HG03045 (cell line): ENCODE measurements around the gene RDM1.
"Not testable (repeated sequence)": the region's sequence is repeated elsewhere in the genome, so short reads cannot be mapped to it uniquely, and the experiment has no call there.

Source experiments
- ATAC-seq: cut with Tn5 transposase; IDR thresholded peaks from one replicate; pipeline ENCODE4 v1.9.1; 2021; ENCODE audit warnings: mild to moderate bottlenecking, moderate library complexity; ENCODE audit not compliant: unreplicated experiment

The RDM1 gene, protein sequence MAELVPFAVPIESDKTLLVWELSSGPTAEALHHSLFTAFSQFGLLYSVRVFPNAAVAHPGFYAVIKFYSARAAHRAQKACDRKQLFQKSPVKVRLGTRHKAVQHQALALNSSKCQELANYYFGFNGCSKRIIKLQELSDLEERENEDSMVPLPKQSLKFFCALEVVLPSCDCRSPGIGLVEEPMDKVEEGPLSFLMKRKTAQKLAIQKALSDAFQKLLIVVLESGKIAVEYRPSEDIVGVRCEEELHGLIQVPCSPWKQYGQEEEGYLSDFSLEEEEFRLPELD

GRCh38 chr17:35930211-35931065, at the start of gene RDM1:
Gene RDM1, minus strand, starts transcription at chr17:35930773. Its CDS starts 46 bp downstream, at chr17:35930727.
- no peak for ATAC-seq

DNA sequence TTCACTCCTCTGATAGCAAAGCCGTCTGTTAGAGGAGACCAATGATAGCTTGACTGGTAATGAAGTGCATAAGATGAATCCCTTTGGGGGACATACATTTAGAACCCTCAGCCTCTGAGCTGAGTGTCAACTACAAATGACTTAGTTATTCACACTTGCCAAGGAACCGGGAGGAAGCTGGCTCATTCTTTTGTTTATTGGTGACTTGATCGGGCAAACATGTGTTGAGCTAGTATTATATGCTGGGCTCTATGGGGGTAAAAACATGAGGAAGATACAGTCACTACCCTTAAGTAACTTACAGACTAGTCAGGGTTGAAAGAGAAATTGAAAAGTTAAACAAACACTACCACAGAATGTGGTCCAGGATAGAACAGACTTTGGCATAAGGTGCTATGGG, 47.8 kb upstream of the RDM1 start:
- no peak for ATAC-seq

DNA sequence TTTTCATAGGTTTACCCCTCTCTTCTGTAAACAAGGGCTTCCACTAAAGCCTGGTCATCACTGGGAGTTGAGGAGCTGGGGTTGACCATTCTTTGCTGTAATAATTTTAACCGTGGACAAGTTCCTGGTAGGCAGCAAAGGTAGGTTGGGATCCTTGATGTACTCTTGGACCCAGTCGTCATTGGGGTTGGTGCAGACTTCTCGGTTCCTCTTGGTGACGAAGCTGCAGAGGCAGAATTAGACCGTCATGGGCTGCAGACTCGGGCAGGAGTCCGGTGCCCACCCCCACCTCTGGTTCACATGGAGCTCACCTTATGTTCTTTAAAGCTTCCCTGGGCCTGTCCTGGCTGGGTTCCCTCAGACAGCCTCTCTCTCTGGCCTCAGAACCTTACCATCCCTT, 46.9 kb upstream of the RDM1 start:
- ATAC-seq: no peak

DNA sequence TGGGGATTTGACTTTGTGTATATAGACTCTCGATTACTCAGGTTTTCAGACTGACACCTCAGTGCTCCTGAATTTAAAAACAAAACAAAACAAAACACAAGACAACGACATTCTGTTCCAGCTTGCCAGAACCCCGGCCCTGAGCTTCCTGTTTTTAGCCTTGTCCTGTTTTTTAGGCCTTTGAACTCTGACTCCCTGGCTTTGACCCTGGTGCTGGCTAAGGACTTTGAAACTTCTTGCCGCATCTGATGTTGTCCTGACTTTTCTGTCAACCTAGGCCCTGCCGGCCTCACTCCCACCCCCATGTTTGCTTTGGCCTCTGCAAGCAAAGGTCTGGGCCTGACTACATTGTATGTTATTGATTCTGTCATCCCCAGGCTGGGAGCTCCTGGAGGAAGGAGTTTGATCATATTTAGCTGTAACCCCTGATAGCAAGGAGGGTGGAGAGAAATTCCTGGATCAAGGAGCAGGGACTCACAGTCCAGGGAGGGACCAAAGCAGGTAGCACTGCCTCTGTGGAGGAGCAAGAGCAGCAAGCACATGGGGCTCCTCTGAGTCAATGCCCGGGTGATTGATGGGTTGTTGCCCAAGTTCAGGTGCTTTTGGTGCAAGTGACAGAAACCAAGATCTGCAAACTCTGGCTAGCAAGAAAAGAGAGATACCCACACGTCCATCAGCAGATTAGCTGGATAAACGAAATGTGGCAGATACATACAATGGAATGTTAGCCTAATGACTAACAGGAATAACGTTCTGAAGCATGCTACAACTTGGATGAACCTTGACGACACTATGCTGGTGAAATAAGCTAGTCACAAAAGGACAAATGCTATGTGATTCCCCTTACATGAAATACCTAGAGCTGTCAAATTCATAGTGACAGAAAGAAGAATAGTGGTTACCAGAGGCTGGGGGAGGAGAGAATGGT, 43.0 kb upstream of the RDM1 start:
- no peak for ATAC-seq

DNA sequence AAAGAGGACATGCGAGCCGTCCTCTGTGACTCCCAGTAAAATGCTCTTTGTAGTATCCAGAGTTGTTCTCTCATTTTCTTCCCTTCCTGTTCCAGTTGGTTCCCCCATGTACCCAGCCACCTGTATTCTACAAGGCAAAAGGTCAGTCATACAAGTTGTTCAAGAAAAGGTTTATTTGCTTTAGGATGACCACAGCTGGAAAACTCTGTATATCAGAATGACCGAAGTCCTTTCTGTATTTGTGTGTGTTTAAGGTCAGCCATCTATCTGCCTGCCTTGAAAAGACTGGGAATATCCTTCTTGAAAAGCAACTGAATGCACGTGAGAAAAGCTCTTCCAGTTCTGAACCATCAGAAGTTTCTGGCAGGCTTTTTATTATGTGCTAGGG, 42.4 kb upstream of the RDM1 start:
- no peak for ATAC-seq

- ATAC-seq: no peak
These were observed 42.0 kb upstream of the RDM1 start for GRCh38 chr17:35972535-35972934.

GRCh38 chr17:35972066-35972465, 41.5 kb upstream of the RDM1 start:
- ATAC-seq: no peak

- ATAC-seq: no peak
These were observed 39.2 kb upstream of the RDM1 start for GRCh38 chr17:35969558-35970380.

DNA sequence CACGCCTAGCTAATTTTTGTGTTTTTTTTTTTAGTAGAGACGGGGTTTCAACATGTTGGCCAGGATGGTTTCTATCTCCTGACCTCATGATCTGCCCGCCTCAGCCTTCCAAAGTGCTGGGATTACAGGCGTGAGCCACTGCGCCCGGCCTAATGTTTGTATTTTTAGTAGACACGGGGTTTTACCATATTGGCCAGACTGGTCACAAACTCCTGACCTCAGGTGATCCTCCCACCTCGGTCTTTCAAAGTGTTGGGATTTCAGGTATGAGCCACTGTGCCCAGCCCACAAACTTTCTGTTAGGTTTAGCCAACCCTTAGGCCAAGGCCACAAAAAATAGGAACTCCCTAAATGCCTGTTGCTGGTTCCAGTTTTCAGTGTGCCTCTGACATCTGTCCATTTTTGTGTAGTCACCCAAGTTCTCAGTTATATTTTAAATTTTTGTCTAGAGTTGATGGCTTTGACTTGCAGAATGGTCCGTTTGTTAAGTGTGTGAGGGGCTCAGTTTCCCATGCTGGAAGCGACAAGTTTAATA, 38.0 kb upstream of the RDM1 start:
- no peak for ATAC-seq

DNA sequence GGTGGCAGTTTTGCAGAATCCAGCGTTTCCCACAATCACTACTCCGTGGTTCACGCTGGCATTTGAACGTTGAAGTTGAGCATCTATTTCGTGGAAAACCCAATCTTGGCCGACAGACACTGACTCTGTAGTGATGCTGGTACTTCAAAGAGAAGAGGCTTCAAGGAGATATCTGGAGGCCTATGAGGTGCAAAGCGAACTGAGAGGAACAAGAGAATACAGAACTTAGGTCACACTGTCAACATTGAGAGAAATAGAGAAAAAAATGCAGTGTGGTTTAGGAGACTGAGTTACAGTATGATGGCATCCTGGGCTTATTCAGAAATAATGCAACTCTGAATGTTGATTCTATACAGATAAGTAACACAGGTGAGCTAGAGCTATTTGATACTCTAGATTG, 34.7 kb upstream of the RDM1 start:
- ATAC-seq: no peak

DNA sequence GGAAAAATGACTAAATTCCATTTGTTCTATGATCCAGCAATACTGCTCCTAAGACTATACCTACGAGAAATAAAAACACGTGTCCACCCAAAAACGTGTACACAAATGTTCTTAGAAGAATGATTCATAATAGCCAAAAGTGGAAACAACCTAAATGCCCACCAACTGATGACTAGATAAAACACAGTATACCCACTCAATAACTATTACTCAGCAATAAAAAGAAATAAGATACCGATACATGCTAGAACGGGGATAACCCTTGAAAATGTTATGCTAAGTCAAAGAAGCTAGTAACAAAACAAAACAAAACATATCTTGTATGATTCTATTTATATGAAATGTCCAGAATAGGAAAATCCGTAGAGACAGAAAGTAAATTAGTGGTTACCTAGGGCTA, 33.1 kb upstream of the RDM1 start:
- no peak for ATAC-seq

- no peak for ATAC-seq
These were observed 23.1 kb upstream of the RDM1 start for GRCh38 chr17:35953720-35954119.

DNA sequence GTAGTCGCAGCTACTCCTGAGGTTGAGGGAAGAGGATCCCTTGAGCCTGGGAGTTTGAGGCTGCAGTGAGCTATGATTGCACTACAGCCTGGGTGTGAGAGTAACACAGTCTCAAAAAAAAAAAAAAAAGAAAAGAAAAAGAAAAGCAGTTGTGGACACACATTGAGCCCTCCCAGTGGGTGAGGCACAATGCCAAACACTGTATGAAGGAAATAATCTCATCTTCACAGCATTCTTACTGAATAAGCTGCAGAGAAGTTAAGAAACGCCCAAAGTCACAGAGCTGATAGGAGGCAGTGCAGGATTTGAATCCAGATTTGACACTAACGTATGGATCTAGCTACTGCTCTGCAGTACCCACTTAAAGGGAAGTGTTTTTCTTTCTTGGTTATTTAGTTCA, 18.8 kb upstream of the RDM1 start:
- ATAC-seq: no peak

DNA sequence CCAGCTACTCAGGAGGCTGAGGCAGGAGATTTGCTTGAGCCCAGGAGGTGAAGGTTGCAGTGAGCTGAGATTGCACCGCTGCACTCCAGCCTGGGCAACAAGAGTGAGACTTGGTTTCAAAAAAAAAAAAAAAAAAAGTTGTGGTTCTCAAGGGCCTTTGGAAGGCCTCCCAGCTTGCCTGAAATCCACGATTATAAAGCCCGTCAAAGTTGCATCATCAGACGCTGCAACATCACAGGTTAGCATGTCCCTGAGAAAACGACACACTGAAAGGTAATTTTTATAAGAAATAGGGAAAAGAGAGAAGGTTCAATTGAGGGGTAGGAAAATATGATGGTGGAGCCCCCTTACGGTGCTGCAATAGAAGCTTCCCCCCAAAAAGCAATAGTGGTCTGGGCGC, 17.5 kb upstream of the RDM1 start:
- no peak for ATAC-seq

DNA sequence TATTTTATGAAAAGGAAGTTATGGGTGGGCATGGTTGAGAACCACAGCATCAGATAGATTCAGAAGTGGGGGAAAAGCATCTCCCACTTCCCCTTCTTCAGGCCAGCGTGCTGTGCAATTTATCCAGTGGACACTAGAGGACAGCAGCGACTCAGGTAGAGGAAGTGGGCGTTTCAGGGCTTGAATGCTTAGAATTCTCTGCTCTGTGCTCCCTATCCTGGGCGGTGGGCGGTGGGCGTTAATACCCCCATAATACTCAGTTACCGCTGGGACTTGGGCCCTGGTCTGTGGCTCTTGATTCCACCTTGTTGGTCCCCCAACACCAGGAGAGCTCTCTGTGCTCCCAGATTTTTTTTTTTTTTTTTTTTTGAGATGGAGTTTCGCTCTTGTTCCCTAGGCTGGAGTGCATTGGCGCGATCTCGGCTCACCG, 16.6 kb upstream of the RDM1 start:
- no peak for ATAC-seq

DNA sequence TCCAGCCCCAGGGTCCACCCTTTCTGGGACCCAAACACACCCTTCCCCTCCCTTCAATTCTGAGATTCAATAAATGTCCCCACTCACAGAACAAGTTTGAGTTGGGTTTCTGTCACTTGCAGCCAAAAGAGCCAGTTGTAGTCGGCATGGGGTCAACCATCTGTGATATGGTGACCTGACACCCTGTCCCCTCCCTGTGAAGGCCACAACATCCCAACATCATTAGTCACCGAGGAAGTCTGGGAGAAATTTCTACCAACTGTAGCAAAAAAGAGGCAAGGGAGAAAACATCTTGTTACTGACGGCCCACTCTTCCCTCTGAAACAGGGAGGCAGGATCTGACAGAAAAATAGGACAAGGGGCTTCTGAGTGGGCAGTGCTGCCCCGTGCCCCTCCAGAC, 13.6 kb upstream of the RDM1 start:
- ATAC-seq: no peak

DNA sequence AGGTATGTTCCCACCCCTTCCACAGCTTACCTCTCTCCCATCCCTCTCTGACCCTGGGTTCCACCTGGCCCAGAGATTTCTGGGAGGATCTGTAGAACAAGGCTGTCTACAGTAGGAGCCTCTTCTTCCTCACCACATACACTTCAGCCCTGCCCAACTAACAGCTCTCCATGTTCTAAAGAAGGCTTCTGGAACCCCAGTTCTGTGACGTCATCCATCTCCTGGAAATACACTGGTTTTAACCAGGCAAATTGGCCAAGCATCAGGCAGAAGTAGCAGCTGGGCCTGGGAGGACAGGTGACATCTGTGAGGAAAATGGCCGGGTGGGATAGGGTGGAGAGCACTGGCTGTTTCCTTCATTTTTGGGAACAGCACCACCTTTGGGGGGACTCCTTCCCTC, 13.0 kb upstream of the RDM1 start, which contains the start of gene LYZL6:
TSS of gene LYZL6 (minus strand) at position 177 of the 400 bp plus-strand sequence. CDS start 4,357 bp downstream, outside the sequence.
- ATAC-seq: no peak

GRCh38 chr17:35942588-35943186, 12.1 kb upstream of the RDM1 start:
- ATAC-seq: no peak

DNA sequence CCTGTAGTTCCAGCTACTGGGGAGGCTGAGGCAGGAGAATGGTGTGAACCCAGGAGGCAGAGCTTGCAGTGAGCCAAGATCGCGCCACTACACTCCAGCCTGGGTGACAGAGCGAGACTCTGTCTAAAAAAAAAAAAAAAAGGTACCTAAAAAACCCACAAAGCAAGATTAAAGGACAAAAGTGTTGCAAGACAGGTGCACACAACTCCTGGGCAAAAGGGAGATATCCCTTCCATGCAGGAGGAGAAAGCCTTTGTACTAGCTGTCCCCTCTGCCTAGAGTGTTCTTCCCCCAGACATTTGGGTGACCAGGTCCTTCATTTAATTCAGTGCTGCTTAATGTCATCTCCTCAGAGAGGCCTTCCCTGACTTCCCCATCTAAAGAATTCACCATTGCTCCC, 7.9 kb upstream of the RDM1 start:
- not testable (repeated sequence) for ATAC-seq

DNA sequence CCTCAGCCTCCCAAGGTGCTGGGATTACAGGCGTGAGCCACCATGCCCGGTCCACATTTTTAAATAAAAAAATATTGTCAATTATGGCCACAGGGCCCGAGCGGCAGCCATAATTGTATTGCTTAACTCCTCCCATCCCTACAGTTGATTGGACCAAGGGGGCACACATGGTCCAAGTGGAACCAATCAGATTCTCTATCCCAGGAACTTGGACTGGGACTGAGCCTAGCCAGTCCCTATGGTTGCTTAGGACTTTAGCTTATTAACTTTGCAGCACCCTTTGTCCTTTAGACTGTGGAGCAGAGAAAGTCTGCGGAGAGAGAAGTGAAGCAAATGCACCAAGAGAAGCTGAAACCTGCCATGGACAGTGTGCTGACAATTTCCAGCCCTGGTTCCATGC, 5.5 kb upstream of the RDM1 start:
- ATAC-seq: no peak
